HCT116 (cell line): Measurements from ENCODE around the gene EGFL7. TPM values are rescaled to one million over a fixed set of nuclear protein-coding genes. Genes with fewer than 3 reads are reported as not detected.

ENCODE experiments used
- ATAC-seq: fragments of 200-7000 bp; cut with Tn5 transposase; 2 replicates; pipeline ENCODE4 v1.9.1; 2020; ENCODE audit warnings: mild to moderate bottlenecking, moderate library complexity
- BruUV-seq: library from RNA; stranded (reverse); fragments of 400-500 nt; replicated peaks from 2 replicates; lab custom pipeline; 2021; lab: Mats Ljungman, UMichigan
- CTCF ChIA-PET: fragments of 300-600 bp; sonication (Branson Sonifier 250); formaldehyde crosslinking; loops from one replicate; lab custom pipeline; 2021; ENCODE audit warnings: antibody characterized with exemption; lab: Charles Lee
- POLR2A ChIA-PET: fragments of 300-600, 350-600 bp; sonication (Branson Sonifier 250); formaldehyde crosslinking; loops from one replicate; lab custom pipeline; 2021; ENCODE audit warnings: antibody characterized with exemption; lab: Charles Lee
- RAD21 ChIA-PET, 2 experiments: fragments of 300-600 bp; sonication (Branson Sonifier 250); formaldehyde crosslinking; loops; one replicate each; lab custom pipeline; 2023; ENCODE audit warnings: low total read pairs in 2 of 2; ENCODE audit not compliant: uncharacterized antibody in 2 of 2, unreplicated experiment in 2 of 2, low non-redundant PET in 1 of 2; lab: Charles Lee
- DNase-seq: peaks from one replicate; pipeline ENCODE4 v3.0.0-alpha.2; 2010; ENCODE audit warnings: low read depth, low spot score
- H2AFZ ChIP-seq: fragments of 200-600 bp; shearing (Covaris generic), sonication (generic); 2 replicates; pipeline ENCODE4 v1.6.1; 2017; ENCODE audit warnings: low read depth, mixed run types, mixed read lengths, antibody characterized with exemption, low read length; ENCODE audit not compliant: poor library complexity, severe bottlenecking
- H3K27ac ChIP-seq: 2 replicates; pipeline ENCODE4 v1.5.1; 2012; ENCODE audit warnings: low read depth, low read length
- H3K27me3 ChIP-seq: fragments of 200-600 bp; sonication (generic); 2 replicates; pipeline ENCODE4 v1.6.1; 2016; ENCODE audit warnings: mixed run types, low read length, mixed read lengths; ENCODE audit not compliant: insufficient read depth
- H3K36me3 ChIP-seq, 2 experiments: fragments of 200-500 bp in 1 of 2; fragments of 200-600 bp in 1 of 2; sonication (Bioruptor generic) in 1 of 2; sonication (generic) in 1 of 2; 2 replicates each; pipeline versions ENCODE4 v1.5.1 to v1.6.1; 2014 to 2016; ENCODE audit warnings: low read length in 2 of 2, inconsistent platforms in 1 of 2, mixed read lengths in 1 of 2, mixed run types in 1 of 2; ENCODE audit not compliant: insufficient read depth in 2 of 2, control insufficient read depth in 1 of 2
- H3K4me1 ChIP-seq, 2 experiments: fragments of 200-600 bp in 1 of 2; sonication (generic) in 1 of 2; 2 replicates each; pipeline versions ENCODE4 v1.5.1 to v1.6.1; 2012 to 2017; ENCODE audit warnings: low read length in 2 of 2, inconsistent platforms in 1 of 2, mild to moderate bottlenecking in 1 of 2, mixed read lengths in 1 of 2, mixed run types in 1 of 2, moderate library complexity in 1 of 2; ENCODE audit not compliant: insufficient read depth in 2 of 2, control insufficient read depth in 1 of 2
- H3K4me2 ChIP-seq: fragments of 200-600 bp; sonication (generic); 2 replicates; pipeline ENCODE4 v1.6.1; 2017; ENCODE audit warnings: mixed run types, low read length, mixed read lengths
- H3K4me3 ChIP-seq, 2 experiments: fragments of 200-600 bp in 1 of 2; sonication (generic) in 1 of 2; replicated peaks in 1 of 2; 2 replicates each; pipeline ENCODE4 v1.5.1; 2011 to 2016; ENCODE audit warnings: low read length in 2 of 2, control low read depth in 1 of 2, low read depth in 1 of 2, mild to moderate bottlenecking in 1 of 2, mixed read lengths in 1 of 2, mixed run types in 1 of 2
- H3K79me2 ChIP-seq: fragments of 200-600 bp; sonication (generic); 2 replicates; pipeline ENCODE4 v1.6.1; 2017; ENCODE audit warnings: mild to moderate bottlenecking, mixed run types, low read length, moderate library complexity, mixed read lengths; ENCODE audit not compliant: insufficient read depth
- H3K9ac ChIP-seq: fragments of 200-600 bp; sonication (generic); 2 replicates; pipeline ENCODE4 v1.6.1; 2016; ENCODE audit warnings: low read length, mixed read lengths
- H3K9me2 ChIP-seq: fragments of 200-600 bp; sonication (generic), shearing (Covaris generic); 2 replicates; pipeline ENCODE4 v1.6.1; 2017; ENCODE audit warnings: mixed run types, mild to moderate bottlenecking, moderate library complexity; ENCODE audit not compliant: insufficient read depth
- H3K9me3 ChIP-seq, 2 experiments: fragments of 200-500 bp in 1 of 2; fragments of 200-600 bp in 1 of 2; sonication (Bioruptor generic) in 1 of 2; sonication (generic) in 1 of 2; 2 replicates each; pipeline ENCODE4 v1.6.1; 2014 to 2017; ENCODE audit warnings: low read length in 2 of 2, mixed read lengths in 2 of 2, inconsistent platforms in 1 of 2, low read depth in 1 of 2, mild to moderate bottlenecking in 1 of 2, mixed run types in 1 of 2, moderate library complexity in 1 of 2; ENCODE audit not compliant: control insufficient read depth in 1 of 2, insufficient read depth in 1 of 2
- H4K20me1 ChIP-seq: fragments of 200-600 bp; sonication (generic), shearing (Covaris generic); 2 replicates; pipeline ENCODE4 v1.6.1; 2017; ENCODE audit warnings: mixed run types, mild to moderate bottlenecking, moderate library complexity; ENCODE audit not compliant: insufficient read depth
- CEBPB ChIP-seq: IDR thresholded peaks from 2 replicates; pipeline ENCODE4 v1.6.1; 2012; ENCODE audit warnings: low read depth
- EZH2phosphoT487 ChIP-seq: fragments of 200-600 bp; IDR thresholded peaks from 2 replicates; pipeline ENCODE4 v1.6.1; 2018; ENCODE audit warnings: antibody characterized with exemption, borderline replicate concordance
- FOSL1 ChIP-seq: IDR thresholded peaks from 2 replicates; pipeline ENCODE4 v1.6.1; 2012; ENCODE audit warnings: low read depth
- POLR2A ChIP-seq: IDR thresholded peaks from 2 replicates; pipeline ENCODE4 v1.7.0; 2011; ENCODE audit warnings: borderline replicate concordance; ENCODE audit not compliant: insufficient read depth, insufficient read length; ENCODE audit errors: extremely low read depth
- POLR2AphosphoS5 ChIP-seq: IDR thresholded peaks from 2 replicates; pipeline ENCODE4 v1.6.1; 2011; ENCODE audit warnings: mild to moderate bottlenecking, low read depth, low read length, moderate library complexity
- SP1 ChIP-seq: IDR thresholded peaks from 2 replicates; pipeline ENCODE4 v1.6.1; 2012; ENCODE audit warnings: low read depth
- SRF ChIP-seq: IDR thresholded peaks from 2 replicates; pipeline ENCODE4 v1.6.1; 2012; ENCODE audit warnings: low read depth
- TCF7L2 ChIP-seq: IDR thresholded peaks from 2 replicates; pipeline ENCODE4 v1.7.0; 2011; ENCODE audit warnings: borderline replicate concordance, inconsistent platforms; ENCODE audit not compliant: insufficient read depth, insufficient read length; ENCODE audit errors: extremely low read depth
- YY1 ChIP-seq: IDR thresholded peaks from 2 replicates; pipeline ENCODE4 v1.6.1; 2011; ENCODE audit warnings: low read length, low read depth, moderate library complexity, mild to moderate bottlenecking; ENCODE audit not compliant: insufficient replicate concordance; ENCODE audit errors: extremely low read depth
- intact Hi-C: fragments of 100-400 bp; cut with micrococcal nuclease; formaldehyde crosslinking; loops from 2 replicates; pipeline ENCODE4 v1.10.0; 2022
- total RNA-seq: library from RNA; stranded (reverse); gene quantifications from one replicate; pipeline ENCODE4 v1.2.1, GENCODE V29; 2021; ENCODE audit not compliant: unreplicated experiment
- TF ChIP-seq, protein P1 (sequence below): IDR thresholded peaks from 2 replicates; pipeline ENCODE4 v1.6.1; 2012
- TF ChIP-seq, protein P2 (sequence below): IDR thresholded peaks from 2 replicates; pipeline ENCODE4 v1.6.1; 2011; ENCODE audit warnings: mild to moderate bottlenecking, low read length, moderate library complexity; ENCODE audit not compliant: insufficient replicate concordance; ENCODE audit errors: extremely low read depth
- TF ChIP-seq, protein P3 (sequence below), 3 experiments: fragments of 200-600 bp in 1 of 3; sonication (generic) in 1 of 3; IDR thresholded peaks in 2 of 3; conservative IDR thresholded peaks in 1 of 3; 2 replicates each; pipeline ENCODE4 v1.5.1; 2012 to 2017; ENCODE audit warnings: low read depth in 2 of 3, low read length in 2 of 3, antibody characterized with exemption in 1 of 3, borderline replicate concordance in 1 of 3, control low read depth in 1 of 3, mild to moderate bottlenecking in 1 of 3, mixed read lengths in 1 of 3, mixed run types in 1 of 3, moderate library complexity in 1 of 3; ENCODE audit not compliant: insufficient read depth in 1 of 3

The EGFL7 gene
- total RNA-seq, 1 experiment from 2014 or later: 82.0 TPM

DNA sequence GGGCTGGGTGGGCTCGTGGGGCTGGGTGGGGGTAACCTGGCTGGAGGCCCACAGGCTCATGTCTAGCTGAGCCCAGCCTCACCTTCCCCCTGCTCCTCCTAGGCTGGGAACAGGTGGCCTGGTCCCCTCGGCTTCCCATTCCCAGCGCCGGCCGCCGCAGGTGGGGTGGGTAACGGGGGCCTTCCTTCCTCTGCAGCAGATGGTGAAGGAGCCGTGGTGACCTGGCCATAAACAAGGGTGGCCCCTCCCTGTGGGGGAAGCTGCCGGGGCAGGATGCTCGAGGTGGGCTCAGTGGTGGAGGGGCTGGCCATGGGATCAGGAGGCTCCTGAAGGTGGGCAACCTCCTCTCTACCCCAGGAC is 41.0 kb upstream of the EGFL7 start:
- CTCF ChIA-PET: no interaction called here
- H3K79me2 ChIP-seq: no peaks in the 10 kb centered on the region
- POLR2A ChIA-PET: no interaction called here
- H3K4me1 ChIP-seq: peaks cover 0 to 4% of the 10 kb centered on the region in 2 experiments; a peak in 2 of 4 replicates
- H3K9me2 ChIP-seq: no peaks in the 10 kb centered on the region
- no peak overlapping the region for H3K9ac ChIP-seq
- H3K27me3 ChIP-seq: no peaks in the 10 kb centered on the region
- DNase-seq (no peak), ATAC-seq (no peak)
- no peaks in the 10 kb centered on the region for H3K9me3 ChIP-seq
- RAD21 ChIA-PET: no interaction called here
- no peak overlapping the region for H3K27ac ChIP-seq
- no TSS peak for BruUV-seq
- H3K36me3 ChIP-seq: no peaks in the 10 kb centered on the region
- intact Hi-C loops: no loop called here
- H3K4me3 ChIP-seq: no peak overlapping the region
- TF ChIP-seq, protein P1, sequence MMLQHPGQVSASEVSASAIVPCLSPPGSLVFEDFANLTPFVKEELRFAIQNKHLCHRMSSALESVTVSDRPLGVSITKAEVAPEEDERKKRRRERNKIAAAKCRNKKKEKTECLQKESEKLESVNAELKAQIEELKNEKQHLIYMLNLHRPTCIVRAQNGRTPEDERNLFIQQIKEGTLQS: no peak
- TF ChIP-seq SRF (no peak), EZH2phosphoT487 (no peak), TCF7L2 (no peak), SP1 (no peak), POLR2AphosphoS5 (no peak), FOSL1 (no peak), YY1 (no peak), POLR2A (no peak), CEBPB (no peak)
- TF ChIP-seq, protein P2, sequence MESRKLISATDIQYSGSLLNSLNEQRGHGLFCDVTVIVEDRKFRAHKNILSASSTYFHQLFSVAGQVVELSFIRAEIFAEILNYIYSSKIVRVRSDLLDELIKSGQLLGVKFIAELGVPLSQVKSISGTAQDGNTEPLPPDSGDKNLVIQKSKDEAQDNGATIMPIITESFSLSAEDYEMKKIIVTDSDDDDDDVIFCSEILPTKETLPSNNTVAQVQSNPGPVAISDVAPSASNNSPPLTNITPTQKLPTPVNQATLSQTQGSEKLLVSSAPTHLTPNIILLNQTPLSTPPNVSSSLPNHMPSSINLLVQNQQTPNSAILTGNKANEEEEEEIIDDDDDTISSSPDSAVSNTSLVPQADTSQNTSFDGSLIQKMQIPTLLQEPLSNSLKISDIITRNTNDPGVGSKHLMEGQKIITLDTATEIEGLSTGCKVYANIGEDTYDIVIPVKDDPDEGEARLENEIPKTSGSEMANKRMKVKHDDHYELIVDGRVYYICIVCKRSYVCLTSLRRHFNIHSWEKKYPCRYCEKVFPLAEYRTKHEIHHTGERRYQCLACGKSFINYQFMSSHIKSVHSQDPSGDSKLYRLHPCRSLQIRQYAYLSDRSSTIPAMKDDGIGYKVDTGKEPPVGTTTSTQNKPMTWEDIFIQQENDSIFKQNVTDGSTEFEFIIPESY: no peak
- TF ChIP-seq, protein P3, sequence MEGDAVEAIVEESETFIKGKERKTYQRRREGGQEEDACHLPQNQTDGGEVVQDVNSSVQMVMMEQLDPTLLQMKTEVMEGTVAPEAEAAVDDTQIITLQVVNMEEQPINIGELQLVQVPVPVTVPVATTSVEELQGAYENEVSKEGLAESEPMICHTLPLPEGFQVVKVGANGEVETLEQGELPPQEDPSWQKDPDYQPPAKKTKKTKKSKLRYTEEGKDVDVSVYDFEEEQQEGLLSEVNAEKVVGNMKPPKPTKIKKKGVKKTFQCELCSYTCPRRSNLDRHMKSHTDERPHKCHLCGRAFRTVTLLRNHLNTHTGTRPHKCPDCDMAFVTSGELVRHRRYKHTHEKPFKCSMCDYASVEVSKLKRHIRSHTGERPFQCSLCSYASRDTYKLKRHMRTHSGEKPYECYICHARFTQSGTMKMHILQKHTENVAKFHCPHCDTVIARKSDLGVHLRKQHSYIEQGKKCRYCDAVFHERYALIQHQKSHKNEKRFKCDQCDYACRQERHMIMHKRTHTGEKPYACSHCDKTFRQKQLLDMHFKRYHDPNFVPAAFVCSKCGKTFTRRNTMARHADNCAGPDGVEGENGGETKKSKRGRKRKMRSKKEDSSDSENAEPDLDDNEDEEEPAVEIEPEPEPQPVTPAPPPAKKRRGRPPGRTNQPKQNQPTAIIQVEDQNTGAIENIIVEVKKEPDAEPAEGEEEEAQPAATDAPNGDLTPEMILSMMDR (IDR thresholded peaks at IDR 0.05 in 2 of 3, conservative IDR thresholded peaks at IDR 0.05 in 1 of 3; ENCODE audit: borderline replicate concordance in 1 of 3, insufficient read depth in 1 of 3, low read depth in 2 of 3, low read length in 2 of 3): no peak
- no peaks in the 10 kb centered on the region for H4K20me1 ChIP-seq
- no peak overlapping the region for H2AFZ ChIP-seq
- no peak overlapping the region for H3K4me2 ChIP-seq
